Endothelial cell (in vitro differentiated cells): ENCODE results near the gene HACD4. TPM values are rescaled to one million over a fixed set of nuclear protein-coding genes. Genes with fewer than 3 reads are reported as not detected.

Experiments
- DNase-seq: peaks from one replicate; pipeline ENCODE4 v3.0.0; 2021; ENCODE audit warnings: low spot score
- H3K27ac Mint-ChIP-seq: one replicate; pipeline ENCODE4 v1.8.0; 2021; ENCODE audit warnings: mixed read lengths, inconsistent platforms; ENCODE audit not compliant: unreplicated experiment
- H3K27me3 Mint-ChIP-seq: one replicate; pipeline ENCODE4 v1.8.0; 2021; ENCODE audit warnings: mild to moderate bottlenecking, moderate library complexity, mixed read lengths, inconsistent platforms; ENCODE audit not compliant: unreplicated experiment
- H3K36me3 Mint-ChIP-seq: one replicate; pipeline ENCODE4 v1.8.0; 2021; ENCODE audit warnings: mild to moderate bottlenecking, low read depth, mixed read lengths, inconsistent platforms; ENCODE audit not compliant: unreplicated experiment
- H3K4me1 Mint-ChIP-seq: one replicate; pipeline ENCODE4 v1.8.0; 2021; ENCODE audit warnings: mild to moderate bottlenecking, mixed read lengths, inconsistent platforms; ENCODE audit not compliant: unreplicated experiment
- H3K4me3 Mint-ChIP-seq: one replicate; pipeline ENCODE4 v1.8.0; 2021; ENCODE audit warnings: mild to moderate bottlenecking, mixed read lengths, inconsistent platforms; ENCODE audit not compliant: unreplicated experiment
- H3K9me3 Mint-ChIP-seq: one replicate; pipeline ENCODE4 v1.8.0; 2021; ENCODE audit warnings: mixed read lengths, inconsistent platforms; ENCODE audit not compliant: unreplicated experiment
- total RNA-seq: library from RNA; stranded (reverse); fragmentation: NEBNext Ultra II Directional; extraction: Animal tissue kit (Norgen Biotek cat#: 25700); gene quantifications from one replicate; pipeline ENCODE4 v1.2.1, GENCODE V29; 2021; ENCODE audit not compliant: unreplicated experiment
- TF ChIP-seq, protein P1 (sequence below): fragments of 200-600 bp; sonication (generic); IDR thresholded peaks from one replicate; pipeline ENCODE4 v1.5.0; 2021; ENCODE audit warnings: antibody characterized with exemption; ENCODE audit not compliant: unreplicated experiment

Gene HACD4
- total RNA-seq, 1 donor from 2014 or later = 5.7 TPM

GRCh38 chr9:20950707-20951106 lies 80.7 kb downstream of the HACD4 start:
- no peak for DNase-seq
- Mint-ChIP-seq H3K9me3 (no peaks in the 10 kb centered on the region), H3K36me3 (peaks cover 16% of the 10 kb centered on the region), H3K27me3 (no peaks in the 10 kb centered on the region), H3K27ac (no peak overlapping the region), H3K4me1 (no peaks in the 10 kb centered on the region), H3K4me3 (no peak overlapping the region)
- TF ChIP-seq, protein P1, sequence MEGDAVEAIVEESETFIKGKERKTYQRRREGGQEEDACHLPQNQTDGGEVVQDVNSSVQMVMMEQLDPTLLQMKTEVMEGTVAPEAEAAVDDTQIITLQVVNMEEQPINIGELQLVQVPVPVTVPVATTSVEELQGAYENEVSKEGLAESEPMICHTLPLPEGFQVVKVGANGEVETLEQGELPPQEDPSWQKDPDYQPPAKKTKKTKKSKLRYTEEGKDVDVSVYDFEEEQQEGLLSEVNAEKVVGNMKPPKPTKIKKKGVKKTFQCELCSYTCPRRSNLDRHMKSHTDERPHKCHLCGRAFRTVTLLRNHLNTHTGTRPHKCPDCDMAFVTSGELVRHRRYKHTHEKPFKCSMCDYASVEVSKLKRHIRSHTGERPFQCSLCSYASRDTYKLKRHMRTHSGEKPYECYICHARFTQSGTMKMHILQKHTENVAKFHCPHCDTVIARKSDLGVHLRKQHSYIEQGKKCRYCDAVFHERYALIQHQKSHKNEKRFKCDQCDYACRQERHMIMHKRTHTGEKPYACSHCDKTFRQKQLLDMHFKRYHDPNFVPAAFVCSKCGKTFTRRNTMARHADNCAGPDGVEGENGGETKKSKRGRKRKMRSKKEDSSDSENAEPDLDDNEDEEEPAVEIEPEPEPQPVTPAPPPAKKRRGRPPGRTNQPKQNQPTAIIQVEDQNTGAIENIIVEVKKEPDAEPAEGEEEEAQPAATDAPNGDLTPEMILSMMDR = no peak

Other genes with a start within 250 kb of the HACD4 start
- not detected for gene IFNB1, start 46.3 kb upstream of the HACD4 start, total RNA-seq
- gene IFNW1, start 110.2 kb upstream of the HACD4 start, total RNA-seq = not detected
- not detected for gene IFNA21, start 135.0 kb upstream of the HACD4 start, total RNA-seq
- gene IFNA4, start 155.9 kb upstream of the HACD4 start, total RNA-seq = not detected
- not detected for gene IFNA7, start 170.6 kb upstream of the HACD4 start, total RNA-seq
- gene IFNA10, start 175.5 kb upstream of the HACD4 start, total RNA-seq = not detected
- not detected for gene IFNA16, start 185.7 kb upstream of the HACD4 start, total RNA-seq
- gene IFNA17, start 196.6 kb upstream of the HACD4 start, total RNA-seq = not detected
- not detected for gene IFNA14, start 208.4 kb upstream of the HACD4 start, total RNA-seq